Liver (tissue), 9 donors: ENCODE results near the gene RGS7. TPM values are rescaled to one million over a fixed set of nuclear protein-coding genes. Genes with fewer than 3 reads are reported as not detected.

Experiments used
- DNase-seq: peaks from one replicate; pipeline ENCODE4 v3.0.0-alpha.2; 2017; ENCODE audit warnings: low spot score
- H3K27ac ChIP-seq, 2 donors: one replicate each; pipeline ENCODE4 v1.7.0; 2013; ENCODE audit warnings: inconsistent platforms in 2 of 2, low read length in 2 of 2, control low read depth in 1 of 2, low read depth in 1 of 2, mild to moderate bottlenecking in 1 of 2
- H3K27me3 ChIP-seq, 4 donors: one replicate each; pipeline versions ENCODE4 v1.6.1 to v1.7.0; 2013; ENCODE audit warnings: low read length in 3 of 4, inconsistent platforms in 1 of 4, mild to moderate bottlenecking in 1 of 4, moderate library complexity in 1 of 4; ENCODE audit not compliant: control insufficient read depth in 4 of 4, insufficient read depth in 4 of 4
- H3K36me3 ChIP-seq, 4 donors: one replicate each; pipeline versions ENCODE4 v1.6.1 to v1.7.0; 2013; ENCODE audit warnings: low read length in 3 of 4, mild to moderate bottlenecking in 3 of 4, low read depth in 1 of 4, moderate library complexity in 1 of 4; ENCODE audit not compliant: control insufficient read depth in 4 of 4, insufficient read depth in 3 of 4
- H3K4me1 ChIP-seq, 4 donors: one replicate each; pipeline versions ENCODE4 v1.6.1 to v1.7.0; 2013; ENCODE audit warnings: low read length in 3 of 4, mild to moderate bottlenecking in 3 of 4, moderate library complexity in 1 of 4; ENCODE audit not compliant: control insufficient read depth in 4 of 4, insufficient read depth in 4 of 4
- H3K4me3 ChIP-seq, 3 donors: one replicate each; pipeline versions ENCODE4 v1.6.1 to v1.7.0; 2013; ENCODE audit warnings: low read length in 3 of 3, control low read depth in 1 of 3, low read depth in 1 of 3, mild to moderate bottlenecking in 1 of 3
- H3K9ac ChIP-seq, 2 donors: one replicate each; pipeline ENCODE4 v1.7.0; 2013; ENCODE audit warnings: low read length in 2 of 2, mild to moderate bottlenecking in 2 of 2, moderate library complexity in 2 of 2, control low read depth in 1 of 2, low read depth in 1 of 2
- H3K9me3 ChIP-seq, 4 donors: one replicate each; pipeline versions ENCODE4 v1.6.1 to v1.7.0; 2013; ENCODE audit warnings: low read length in 3 of 4; ENCODE audit not compliant: control insufficient read depth in 4 of 4
- ATF3 ChIP-seq: IDR thresholded peaks from 2 replicates; pipeline ENCODE4 v1.6.1; 2016; ENCODE audit warnings: antibody characterized with exemption
- CTCF ChIP-seq: fragments of 150-350 bp; IDR thresholded peaks from 2 replicates; pipeline ENCODE4 v1.5.1; 2017; ENCODE audit warnings: improper control_type of control experiment, low read depth, low read length; ENCODE audit not compliant: missing input control
- EGR1 ChIP-seq, 2 donors: IDR thresholded peaks; 2 replicates each; pipeline ENCODE4 v1.6.1; 2016 to 2018; ENCODE audit warnings: antibody characterized with exemption in 2 of 2, low read depth in 2 of 2
- FOXA1 ChIP-seq: IDR thresholded peaks from 2 replicates; pipeline ENCODE4 v1.6.1; 2016; ENCODE audit warnings: antibody characterized with exemption
- FOXA2 ChIP-seq: IDR thresholded peaks from 2 replicates; pipeline ENCODE4 v1.6.1; 2016; ENCODE audit warnings: antibody characterized with exemption
- HNF4A ChIP-seq, 2 donors: conservative IDR thresholded peaks; 2 replicates each; pipeline ENCODE4 v1.6.1; 2016; ENCODE audit warnings: antibody characterized with exemption in 2 of 2, mild to moderate bottlenecking in 2 of 2
- HNF4G ChIP-seq: IDR thresholded peaks from 2 replicates; pipeline ENCODE4 v1.6.1; 2016; ENCODE audit warnings: antibody characterized with exemption
- JUND ChIP-seq, 2 donors: IDR thresholded peaks; 2 replicates each; pipeline ENCODE4 v1.6.1; 2016; ENCODE audit warnings: antibody characterized with exemption in 2 of 2
- RAD21 ChIP-seq, 2 donors: IDR thresholded peaks; 2 replicates each; pipeline ENCODE4 v1.6.1; 2016; ENCODE audit warnings: antibody characterized with exemption in 2 of 2, mild to moderate bottlenecking in 2 of 2
- REST ChIP-seq: IDR thresholded peaks from 2 replicates; pipeline ENCODE4 v1.6.1; 2016; ENCODE audit warnings: antibody characterized with exemption, mild to moderate bottlenecking
- RXRA ChIP-seq, 2 donors: IDR thresholded peaks; 2 replicates each; pipeline ENCODE4 v1.6.1; 2017 to 2018; ENCODE audit warnings: antibody characterized with exemption in 2 of 2, mild to moderate bottlenecking in 1 of 2
- SP1 ChIP-seq: IDR thresholded peaks from 2 replicates; pipeline ENCODE4 v1.6.1; 2018; ENCODE audit warnings: antibody characterized with exemption, mild to moderate bottlenecking
- TAF1 ChIP-seq: conservative IDR thresholded peaks from 2 replicates; pipeline ENCODE4 v1.6.1; 2016; ENCODE audit warnings: antibody characterized with exemption, mild to moderate bottlenecking
- YY1 ChIP-seq: IDR thresholded peaks from 2 replicates; pipeline ENCODE4 v1.6.1; 2016; ENCODE audit warnings: antibody characterized with exemption, mild to moderate bottlenecking
- ZBTB33 ChIP-seq: IDR thresholded peaks from 2 replicates; pipeline ENCODE4 v1.6.1; 2016; ENCODE audit warnings: antibody characterized with exemption
- WGBS: extraction: QIAGEN DNeasy Blood & Tissue Kit; methylation state at CpG from one replicate; pipeline ENCODE4 v1.1.7; 2013; 5-methylcytosine and 5-hydroxymethylcytosine counted together
- polyA plus RNA-seq, 2 donors: library from polyadenylated mRNA; stranded (reverse) in 1 of 2; unstranded in 1 of 2; fragments of 200-250 nt in 1 of 2; fragments of >200 nt in 1 of 2; fragmentation: Nextera tagmentation in 1 of 2; extraction: Ambion mirVana in 1 of 2; gene quantifications; one replicate each; pipeline versions ENCODE4 v1.2.1 to v1.2.3, GENCODE V29; 2013 to 2015
- total RNA-seq, 2 donors: library from RNA; depleted of rRNA; stranded (reverse); fragments of >200 nt; gene quantifications; one replicate each; pipeline ENCODE4 v1.2.3, GENCODE V29; 2014
- donor health status: healthy.
- donor health status: healthy.
- donor health status: healthy.
- donor health status: healthy.
- donor health status: healthy.

Gene RGS7
- total and polyA plus RNA-seq, 4 donors, result 0.05 to 0.18 TPM; not detected in 2

- Histone ChIP-seq H3K9me3 (no peaks in the 10 kb centered on the region), H3K4me3 (no peak overlapping the region), H3K36me3 (no peaks in the 10 kb centered on the region), H3K4me1 (no peaks in the 10 kb centered on the region), H3K9ac (no peak overlapping the region), H3K27ac (no peak overlapping the region), H3K27me3 (peaks cover 0 to 5% (median 1%) of the 10 kb centered on the region in 4 donors)
- DNase-seq, result no peak
- TF ChIP-seq CTCF (no peak), FOXA2 (no peak), ATF3 (no peak), HNF4A (conservative IDR thresholded peaks at IDR 0.05) (no peak), YY1 (no peak), REST (no peak), ZBTB33 (no peak), JUND (IDR thresholded peaks at IDR 0.05) (no peak), EGR1 (IDR thresholded peaks at IDR 0.05; ENCODE audit: low read depth in 2 of 2) (no peak), SP1 (no peak), RAD21 (IDR thresholded peaks at IDR 0.05) (no peak)
- 88% methylated on average over 16 of the region's 16 CpGs for WGBS
Measured at GRCh38 chr1:240771450-240771849, 585.6 kb downstream of the RGS7 start.

GRCh38 chr1:240768979-240769378 is 588.0 kb downstream of the RGS7 start:
- TF ChIP-seq FOXA1, result no peak
- no peak for TF ChIP-seq REST
- TF ChIP-seq ZBTB33, result no peak
- TF ChIP-seq TAF1, result no peak
- TF ChIP-seq FOXA2, result no peak
- TF ChIP-seq HNF4G, result no peak
- TF ChIP-seq YY1, result no peak
- TF ChIP-seq RXRA (IDR thresholded peaks at IDR 0.05), result no peak
- peaks cover 0 to 5% (median 1%) of the 10 kb centered on the region in 4 donors for H3K27me3 ChIP-seq
- H3K9me3 ChIP-seq, result no peaks in the 10 kb centered on the region
- no peaks in the 10 kb centered on the region for H3K4me1 ChIP-seq
- WGBS, result 81% methylated on average over 4 of the region's 4 CpGs
- H3K9ac ChIP-seq, result no peak overlapping the region
- no peak overlapping the region for H3K27ac ChIP-seq
- H3K36me3 ChIP-seq, result no peaks in the 10 kb centered on the region
- no peak overlapping the region for H3K4me3 ChIP-seq
- no peak for DNase-seq
